GM18511 (cell line): ENCODE measurements around the gene NISCH.

Experiments used
- ATAC-seq: cut with Tn5 transposase; IDR thresholded peaks from one replicate; pipeline ENCODE4 v1.9.1; 2021; ENCODE audit warnings: mild to moderate bottlenecking, moderate library complexity; ENCODE audit not compliant: unreplicated experiment

The NISCH gene

DNA sequence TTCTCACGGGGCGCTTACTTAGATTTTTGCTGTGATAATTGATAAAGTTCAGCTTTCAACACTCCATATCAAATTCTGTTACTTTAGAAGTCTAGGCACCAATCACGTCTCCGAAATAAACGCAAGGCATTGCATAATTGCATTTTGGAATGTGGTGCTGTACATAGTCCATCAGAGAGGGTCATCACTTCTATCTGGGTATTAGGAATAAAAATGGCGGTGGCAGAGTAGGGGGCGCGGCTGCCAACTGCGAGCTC is 80.6 kb downstream of the NISCH start:
- no peak for ATAC-seq

- peak; percentile 84 for ATAC-seq
These were observed 81.2 kb downstream of the NISCH start, which contains the start of gene UQCC5 for GRCh38 chr3:52536369-52537164. TSS of gene UQCC5 (plus strand) at chr3:52536605. CDS start at chr3:52536756, 151 bp downstream.

DNA sequence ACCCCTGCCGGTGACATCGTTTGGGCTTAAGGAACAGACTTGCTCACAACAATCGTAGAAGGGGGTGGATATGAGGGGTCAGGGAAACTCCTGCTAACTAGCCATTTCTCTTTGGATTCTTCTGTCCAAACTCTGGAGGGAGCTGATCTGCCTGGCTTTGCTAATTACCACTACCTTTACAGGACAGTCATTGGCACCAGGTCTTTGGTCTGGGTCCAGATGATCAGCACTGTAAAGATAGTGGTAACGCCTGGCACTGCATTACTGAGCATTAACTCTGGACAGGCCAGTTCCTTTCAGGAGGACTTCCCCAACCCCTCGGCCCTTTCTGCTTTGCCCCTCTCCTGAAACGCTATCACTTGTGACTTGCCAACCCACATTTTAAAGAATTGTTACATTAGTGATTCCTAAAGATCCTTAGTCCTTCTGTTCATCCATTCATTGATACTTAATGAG is 81.8 kb downstream of the NISCH start:
- ATAC-seq = no peak

DNA sequence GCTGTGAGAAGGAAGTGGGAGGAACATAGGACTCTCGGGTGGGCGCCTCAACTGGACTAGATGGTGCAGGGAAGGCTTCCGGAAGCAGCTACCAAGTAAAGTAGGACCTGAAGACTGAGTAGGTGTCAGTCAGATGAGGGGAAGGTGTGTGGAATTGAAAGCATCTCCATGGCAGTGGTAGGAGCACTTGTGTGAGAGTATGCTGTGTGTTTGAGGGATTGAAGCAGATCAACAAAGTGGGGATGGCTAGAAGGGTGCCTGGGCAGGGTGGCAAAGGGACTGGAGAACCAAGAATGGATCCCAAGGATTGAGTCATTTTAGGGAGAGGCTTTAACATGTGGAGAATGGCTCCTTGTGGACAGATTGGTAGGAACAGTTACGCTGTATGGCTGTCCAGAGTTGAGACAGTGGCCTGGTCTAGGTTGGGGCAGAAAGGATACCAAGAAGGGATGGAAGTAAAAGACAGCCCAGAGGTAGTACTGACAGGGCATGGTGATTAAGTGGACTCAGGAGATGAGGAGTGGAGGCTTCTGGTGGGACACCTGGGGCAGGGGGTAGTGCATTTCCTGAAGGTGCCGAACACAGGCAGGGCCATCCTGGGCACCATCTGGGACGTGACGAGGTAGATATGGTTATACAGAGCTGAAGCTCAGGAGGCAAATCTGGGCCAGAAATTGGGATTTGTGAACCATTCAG is 82.5 kb downstream of the NISCH start:
- no peak for ATAC-seq

DNA sequence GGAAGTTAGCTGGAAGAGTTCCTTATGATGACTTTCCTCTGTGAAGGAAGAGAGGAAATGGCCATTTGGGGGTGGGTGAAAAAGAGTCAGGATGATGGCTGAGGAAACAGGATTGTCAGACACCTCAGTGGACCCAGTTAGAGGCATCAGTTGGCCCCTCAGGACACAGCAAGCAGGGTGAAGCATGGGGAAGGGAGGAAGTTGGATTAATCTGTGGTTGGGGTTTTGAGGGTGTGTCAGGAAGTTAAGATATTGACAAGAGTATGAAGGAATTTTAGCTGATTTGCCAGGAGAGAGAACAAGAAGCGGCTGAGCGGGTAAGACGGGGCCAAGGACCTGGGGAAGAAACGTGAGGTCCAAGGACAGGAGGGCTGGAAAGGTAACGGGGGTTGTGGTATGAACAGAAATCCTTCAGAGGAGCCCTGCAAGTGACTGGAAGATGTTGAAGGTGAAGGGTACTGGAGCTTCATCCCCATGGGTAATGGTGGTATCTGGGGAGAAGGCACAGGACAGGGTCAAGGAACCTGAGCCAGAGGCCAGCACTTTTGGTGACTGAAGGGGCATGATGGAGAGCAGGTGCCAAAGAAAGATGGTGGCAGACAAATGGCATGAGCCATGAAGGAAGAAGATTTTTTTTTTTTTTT is 83.7 kb downstream of the NISCH start:
- no peak for ATAC-seq

DNA sequence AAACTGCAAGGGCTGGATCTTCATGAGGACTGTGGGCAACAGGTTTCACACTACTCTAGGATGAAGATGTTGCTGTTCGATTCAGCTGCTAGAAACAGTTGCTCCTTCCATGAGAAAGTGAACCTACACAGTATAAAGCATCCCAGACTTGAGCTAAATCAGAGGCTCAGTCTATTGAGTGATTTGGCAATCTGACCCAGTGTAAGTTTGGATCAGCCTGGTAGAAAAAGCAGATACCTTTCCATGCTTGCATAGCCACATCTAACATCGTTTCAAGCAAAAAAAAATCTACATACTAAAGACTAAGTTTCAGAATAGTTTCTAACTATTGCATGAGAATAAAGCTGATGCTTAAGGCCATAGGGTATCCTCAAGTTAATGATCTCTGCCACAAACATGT is 85.6 kb downstream of the NISCH start:
- no peak for ATAC-seq
